Chondrocyte (in vitro differentiated cells): ENCODE results near the gene PKMYT1. TPM values are rescaled to one million over a fixed set of nuclear protein-coding genes. Genes with fewer than 3 reads are reported as not detected.
A peak's percentile ranks its signal among the peaks of the same experiment; 100 is the strongest.

Source experiments
- DNase-seq: peaks from one replicate; pipeline ENCODE4 v3.0.0; 2021; ENCODE audit warnings: mixed read lengths, low spot score
- H3K27ac Mint-ChIP-seq: one replicate; pipeline ENCODE4 v1.8.0; 2021; ENCODE audit warnings: mild to moderate bottlenecking, moderate library complexity, mixed read lengths; ENCODE audit not compliant: unreplicated experiment
- H3K27me3 Mint-ChIP-seq: 2 replicates; pipeline ENCODE4 v1.8.0; 2021; ENCODE audit warnings: low read depth, mixed read lengths
- H3K36me3 Mint-ChIP-seq: 2 replicates; pipeline ENCODE4 v1.8.0; 2021; ENCODE audit warnings: low read depth, mixed read lengths
- H3K4me1 Mint-ChIP-seq: 2 replicates; pipeline ENCODE4 v1.8.0; 2021; ENCODE audit warnings: low read depth, mild to moderate bottlenecking, mixed read lengths
- H3K4me3 Mint-ChIP-seq: one replicate; pipeline ENCODE4 v1.8.0; 2021; ENCODE audit warnings: mild to moderate bottlenecking, moderate library complexity, mixed read lengths; ENCODE audit not compliant: unreplicated experiment
- H3K9me3 Mint-ChIP-seq: 2 replicates; pipeline ENCODE4 v1.8.0; 2021; ENCODE audit warnings: low read depth, mixed read lengths
- total RNA-seq: library from RNA; stranded (reverse); gene quantifications from 3 replicates; pipeline ENCODE4 v1.2.1, GENCODE V29; 2021
- TF ChIP-seq, protein P1 (sequence below): fragments of 200-600 bp; sonication (generic); IDR thresholded peaks from 2 replicates; pipeline ENCODE4 v1.5.0; 2021; ENCODE audit warnings: antibody characterized with exemption, mild to moderate bottlenecking, moderate library complexity

PKMYT1 gene
- total RNA-seq, 1 donor from 2014 or later = 6.2 TPM

DNA sequence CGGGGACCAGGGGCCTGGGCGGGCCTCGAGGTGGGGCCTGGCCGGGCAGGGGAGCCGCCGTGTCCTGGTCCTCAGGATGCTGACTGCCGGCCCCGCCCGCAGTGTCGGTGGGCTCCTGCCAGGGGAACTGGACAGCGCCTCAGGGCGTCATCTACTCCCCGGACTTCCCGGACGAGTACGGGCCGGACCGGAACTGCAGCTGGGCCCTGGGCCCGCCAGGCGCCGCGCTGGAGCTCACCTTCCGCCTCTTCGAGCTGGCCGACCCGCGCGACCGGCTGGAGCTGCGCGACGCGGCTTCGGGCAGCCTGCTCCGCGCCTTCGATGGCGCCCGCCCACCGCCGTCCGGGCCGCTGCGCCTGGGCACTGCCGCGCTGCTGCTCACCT, 13.4 kb downstream of the PKMYT1 start:
- Mint-ChIP-seq H3K4me3 (no peak overlapping the region), H3K36me3 (no peaks in the 10 kb centered on the region), H3K27me3 (peaks cover 9% of the 10 kb centered on the region), H3K27ac (no peak overlapping the region), H3K9me3 (no peaks in the 10 kb centered on the region), H3K4me1 (peaks cover 21% of the 10 kb centered on the region)
- TF ChIP-seq, protein P1, sequence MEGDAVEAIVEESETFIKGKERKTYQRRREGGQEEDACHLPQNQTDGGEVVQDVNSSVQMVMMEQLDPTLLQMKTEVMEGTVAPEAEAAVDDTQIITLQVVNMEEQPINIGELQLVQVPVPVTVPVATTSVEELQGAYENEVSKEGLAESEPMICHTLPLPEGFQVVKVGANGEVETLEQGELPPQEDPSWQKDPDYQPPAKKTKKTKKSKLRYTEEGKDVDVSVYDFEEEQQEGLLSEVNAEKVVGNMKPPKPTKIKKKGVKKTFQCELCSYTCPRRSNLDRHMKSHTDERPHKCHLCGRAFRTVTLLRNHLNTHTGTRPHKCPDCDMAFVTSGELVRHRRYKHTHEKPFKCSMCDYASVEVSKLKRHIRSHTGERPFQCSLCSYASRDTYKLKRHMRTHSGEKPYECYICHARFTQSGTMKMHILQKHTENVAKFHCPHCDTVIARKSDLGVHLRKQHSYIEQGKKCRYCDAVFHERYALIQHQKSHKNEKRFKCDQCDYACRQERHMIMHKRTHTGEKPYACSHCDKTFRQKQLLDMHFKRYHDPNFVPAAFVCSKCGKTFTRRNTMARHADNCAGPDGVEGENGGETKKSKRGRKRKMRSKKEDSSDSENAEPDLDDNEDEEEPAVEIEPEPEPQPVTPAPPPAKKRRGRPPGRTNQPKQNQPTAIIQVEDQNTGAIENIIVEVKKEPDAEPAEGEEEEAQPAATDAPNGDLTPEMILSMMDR = no peak
- DNase-seq = no peak

DNA sequence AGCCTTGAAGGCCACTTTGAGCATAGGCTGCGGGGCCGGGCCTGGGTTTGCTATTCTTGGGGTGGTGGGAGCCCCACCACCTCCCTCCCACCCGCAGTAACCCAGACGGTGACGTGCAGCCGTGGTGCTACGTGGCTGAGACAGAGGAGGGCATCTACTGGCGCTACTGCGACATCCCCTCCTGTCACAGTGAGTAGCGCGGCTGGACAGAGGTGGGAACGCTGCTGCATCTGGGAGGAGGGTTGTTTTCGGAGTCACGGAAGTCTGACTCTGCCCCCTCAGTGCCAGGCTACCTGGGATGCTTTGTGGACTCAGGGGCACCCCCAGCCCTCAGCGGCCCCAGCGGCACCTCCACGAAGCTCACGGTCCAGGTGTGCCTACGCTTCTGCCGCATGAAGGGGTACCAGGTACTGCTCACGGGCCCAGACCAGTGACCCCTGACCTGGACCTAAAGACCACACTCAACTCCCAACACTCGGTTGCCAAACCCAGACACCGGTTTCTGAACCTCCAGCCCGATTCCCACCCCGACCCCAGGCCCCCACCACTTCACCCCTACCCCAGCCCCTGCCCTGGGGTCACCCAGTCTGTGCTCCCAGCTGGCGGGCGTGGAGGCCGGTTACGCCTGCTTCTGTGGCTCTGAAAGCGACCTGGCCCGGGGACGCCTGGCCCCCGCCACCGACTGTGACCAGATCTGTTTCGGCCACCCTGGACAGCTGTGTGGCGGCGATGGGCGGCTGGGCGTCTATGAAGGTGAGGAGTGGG, 14.0 kb downstream of the PKMYT1 start:
- Mint-ChIP-seq H3K4me3 (no peak overlapping the region), H3K36me3 (no peaks in the 10 kb centered on the region), H3K27ac (no peak overlapping the region), H3K9me3 (no peaks in the 10 kb centered on the region), H3K27me3 (peaks cover 11% of the 10 kb centered on the region), H3K4me1 (peaks cover 21% of the 10 kb centered on the region)
- TF ChIP-seq, protein P1 = no peak
- DNase-seq = peak; percentile 88

DNA sequence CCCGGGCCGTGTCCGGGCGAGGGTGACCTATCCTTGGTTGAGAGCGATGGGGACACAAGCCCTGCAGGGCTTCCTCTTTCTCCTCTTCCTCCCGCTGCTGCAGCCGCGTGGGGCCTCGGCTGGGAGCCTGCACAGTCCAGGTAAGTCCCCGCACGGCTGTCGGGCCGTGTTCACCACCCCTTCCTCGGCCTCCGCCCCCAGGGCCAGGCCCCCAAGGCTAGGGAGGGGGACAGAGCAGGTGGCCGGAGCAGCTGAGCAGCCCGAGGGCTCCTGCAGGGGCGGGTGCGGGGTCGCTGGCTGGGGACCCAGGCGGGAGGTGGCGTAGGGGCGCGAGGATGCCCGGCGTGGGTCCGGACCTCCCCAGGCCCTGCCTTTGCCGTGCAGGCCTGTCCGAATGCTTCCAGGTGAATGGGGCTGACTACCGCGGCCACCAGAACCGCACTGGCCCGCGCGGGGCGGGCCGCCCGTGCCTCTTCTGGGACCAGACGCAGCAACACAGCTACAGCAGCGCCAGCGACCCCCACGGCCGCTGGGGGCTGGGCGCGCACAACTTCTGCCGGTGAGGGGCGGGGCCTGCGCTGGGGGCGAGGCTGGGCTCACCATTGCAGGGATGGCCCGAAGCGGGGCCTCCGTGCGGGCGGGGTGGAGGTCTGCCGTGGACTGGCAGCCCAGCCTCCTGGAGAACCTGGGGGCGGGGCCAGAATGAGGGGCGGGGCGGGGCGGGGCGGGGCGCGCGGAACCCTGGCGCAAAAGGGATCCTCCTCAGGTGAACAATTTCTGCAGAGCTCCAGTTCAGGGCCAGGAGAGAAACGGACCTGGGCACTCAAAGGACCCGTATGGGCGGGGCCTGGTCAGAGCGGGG, 15.5 kb downstream of the PKMYT1 start:
- no peak for DNase-seq
- H3K9me3 Mint-ChIP-seq = no peaks in the 10 kb centered on the region
- H3K27me3 Mint-ChIP-seq = peaks cover 17% of the 10 kb centered on the region
- TF ChIP-seq, protein P1 = no peak
- H3K27ac Mint-ChIP-seq = no peak overlapping the region
- H3K4me3 Mint-ChIP-seq = no peak overlapping the region
- H3K4me1 Mint-ChIP-seq = peaks cover 15% of the 10 kb centered on the region
- H3K36me3 Mint-ChIP-seq = no peaks in the 10 kb centered on the region

DNA sequence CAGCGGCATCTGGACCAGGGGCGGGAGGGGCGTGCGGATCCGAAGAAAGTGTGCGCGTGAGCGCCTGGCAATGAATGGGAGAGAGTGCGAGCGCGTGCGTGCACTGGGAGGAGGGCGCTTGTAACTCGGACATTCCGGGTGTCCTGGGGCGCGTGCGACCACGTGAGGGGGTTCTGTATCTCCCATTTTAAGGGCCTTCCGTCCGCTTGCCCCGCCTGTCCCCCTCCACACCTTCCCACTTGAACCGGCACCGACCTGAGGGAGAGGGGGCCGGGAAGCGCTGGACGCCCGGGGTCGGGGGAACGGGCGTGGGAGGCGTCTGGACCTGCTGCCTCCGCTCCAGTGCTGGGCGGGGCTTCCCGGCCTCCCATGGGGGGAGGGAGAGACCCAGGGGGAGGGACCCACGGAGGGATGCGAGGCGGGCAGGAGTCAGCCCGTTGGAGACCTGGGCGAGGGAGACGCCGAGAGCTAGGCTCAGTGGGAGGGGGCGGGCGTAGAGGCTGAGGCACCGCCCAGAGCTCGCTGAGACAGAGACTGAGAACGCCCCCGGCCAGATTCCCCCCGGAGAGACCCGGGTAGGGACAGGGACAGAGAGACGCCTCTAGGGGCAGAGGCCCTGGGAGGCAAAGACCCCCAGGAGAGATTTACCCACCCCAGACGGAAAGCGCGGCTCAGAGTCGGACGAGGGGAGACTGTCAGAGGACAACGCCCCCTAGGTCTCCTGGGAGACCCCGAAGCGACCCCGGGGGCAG, 16.3 kb downstream of the PKMYT1 start, which contains the start of gene KREMEN2:
KREMEN2 (plus strand) TSS at position 553 of the 752 bp plus-strand sequence. CDS start 246 bp downstream, outside the sequence.
- Mint-ChIP-seq H3K4me3 (peak within 1 kb of the TSS; percentile 60), H3K9me3 (no peaks in the 10 kb centered on the region), H3K27me3 (peaks cover 20% of the 10 kb centered on the region), H3K36me3 (no peaks in the 10 kb centered on the region), H3K4me1 (peaks cover 15% of the 10 kb centered on the region), H3K27ac (no peak within 1 kb of the TSS)
- peak; percentile 81 for DNase-seq
- TF ChIP-seq, protein P1 = peak; percentile 17
